Gastroesophageal sphincter (tissue), 3 donors: ENCODE data around the gene FAM117A.

Experiments used
- CTCF ChIP-seq, 4 experiments: fragments of 200-600 bp in 2 of 4; fragments of 450-650 bp in 2 of 4; sonication (generic) in 1 of 4; IDR thresholded peaks; one replicate each; pipeline ENCODE4 v1.5.1; 2017 to 2019; ENCODE audit warnings: antibody characterized with exemption in 4 of 4, mild to moderate bottlenecking in 2 of 4, moderate library complexity in 2 of 4
- EP300 ChIP-seq: sonication (generic); formaldehyde crosslinking; IDR thresholded peaks from one replicate; pipeline ENCODE4 v1.6.1; 2017; ENCODE audit warnings: antibody characterized with exemption, mild to moderate bottlenecking
- POLR2A ChIP-seq, 2 donors: fragments of 450-650 bp; IDR thresholded peaks; one replicate each; pipeline ENCODE4 v1.6.1; 2017; ENCODE audit warnings: antibody characterized with exemption in 2 of 2, mild to moderate bottlenecking in 2 of 2, moderate library complexity in 1 of 2
- POLR2AphosphoS5 ChIP-seq: sonication (generic); formaldehyde crosslinking; IDR thresholded peaks from one replicate; pipeline ENCODE4 v1.6.1; 2017; ENCODE audit warnings: antibody characterized with exemption

- TF ChIP-seq CTCF (IDR thresholded peaks at IDR 0.05) (no peak), POLR2AphosphoS5 (no peak), POLR2A (IDR thresholded peaks at IDR 0.05) (no peak), EP300 (no peak)
Observed at GRCh38 chr17:49783071-49783715, 19.3 kb upstream of the FAM117A start.
